Measurements from ENCODE around the gene ATP5F1B. TPM values are rescaled to one million over a fixed set of nuclear protein-coding genes. Genes with fewer than 3 reads are reported as not detected.

ATP5F1B gene
- total and polyA plus RNA-seq, 3 experiments from 2014 or later, result 828 to 960 (median 925) TPM

DNA sequence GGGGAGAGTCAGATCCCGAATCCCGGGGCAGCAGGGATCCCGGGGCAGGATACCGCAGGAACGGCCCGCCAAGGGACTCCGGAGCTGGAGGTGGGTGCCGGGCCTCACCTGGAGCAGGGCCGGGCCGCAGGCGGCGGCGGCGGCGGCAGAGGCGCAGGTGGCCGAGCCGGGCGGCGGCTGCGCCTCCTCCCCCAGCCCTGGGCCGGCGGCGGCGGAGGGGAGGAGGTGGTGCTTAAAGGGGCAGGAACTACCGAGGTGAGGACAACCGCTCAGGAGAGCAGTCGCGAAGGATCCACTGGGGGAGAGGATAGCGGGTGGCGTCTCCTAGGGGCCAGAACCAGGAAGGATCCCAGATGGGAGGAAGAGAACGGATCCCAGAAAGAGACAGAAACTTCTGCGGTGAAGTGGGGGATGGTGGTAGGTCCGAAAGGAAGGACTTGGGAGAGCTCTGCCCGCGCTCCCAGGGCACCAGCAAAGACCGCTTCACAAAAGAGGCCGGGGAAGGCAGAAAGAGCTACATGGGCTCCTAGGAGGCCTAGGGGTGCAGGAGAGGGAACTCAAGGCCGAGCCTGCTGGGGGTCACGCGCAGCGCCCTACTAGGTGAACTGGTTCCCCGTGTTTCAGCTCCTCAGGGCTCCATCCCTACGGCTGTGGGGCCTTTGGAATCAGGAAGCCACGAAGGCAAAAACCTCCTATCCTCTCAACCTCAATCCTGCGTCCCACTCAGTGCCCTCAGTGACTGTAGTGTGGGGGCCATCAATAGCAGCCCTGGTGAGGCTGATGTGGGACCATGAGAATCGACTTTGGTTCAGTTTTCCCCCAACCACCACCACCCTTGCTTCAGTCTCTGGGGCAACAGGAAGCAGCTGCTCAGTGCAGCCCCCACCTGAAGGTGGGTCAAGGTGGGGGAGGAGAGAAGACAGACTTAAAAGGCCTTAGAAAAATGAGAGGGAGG, 10.7 kb downstream of the ATP5F1B start:
- no peaks in the 10 kb centered on the region for H3K9me3 Mint-ChIP-seq
- peaks cover 70 to 78% (median 77%) of the 10 kb centered on the region in 3 donors for H3K4me1 Mint-ChIP-seq
- H3K9me3 ChIP-seq (ENCODE audit: low read length), result no peaks in the 10 kb centered on the region
- H3K4me3 Mint-ChIP-seq, result peak overlapping the region; percentile 91 to 99 (median 94)
- peaks cover 66% of the 10 kb centered on the region for H3K4me1 ChIP-seq (ENCODE audit: insufficient read depth, low read length)
- POLR2A ChIA-PET, result interaction anchor here (0.8 to 3.8 kb wide), 10 partner anchors 9 to 114 kb away, joined by 3 to 54 read pairs (median 5); partner anchors contain the start of genes ATP5F1B, NACA, PTGES3 and RBMS2
- CTCF ChIA-PET, result interaction anchor here (0.5 to 5.7 kb wide), 14 partner anchors 8 to 134 kb away, joined by 3 to 50 read pairs (median 4); partner anchors contain the start of genes ATP5F1B, NACA and PTGES3
- DNase-seq, result peak; percentile 59 to 79 (median 63)
- peaks cover 23% of the 10 kb centered on the region for H3K36me3 ChIP-seq (ENCODE audit: insufficient read depth, low read length)
- H3K27me3 ChIP-seq (ENCODE audit: insufficient read depth, low read length, poor library complexity, severe bottlenecking), result no peaks in the 10 kb centered on the region
- peak overlapping the region; percentile 94 to 100 (median 98) for H3K27ac Mint-ChIP-seq
- H3K36me3 Mint-ChIP-seq, result peaks cover 3 to 51% (median 18%) of the 10 kb centered on the region in 3 donors
- H3K27me3 Mint-ChIP-seq, result no peaks in the 10 kb centered on the region
- H3K27ac ChIP-seq (ENCODE audit: low read depth, low read length), result peak overlapping the region; percentile 89
- peak overlapping the region; percentile 91 for H3K4me3 ChIP-seq (ENCODE audit: low read length)

GRCh38 chr12:56634242-56634836, 11.4 kb downstream of the ATP5F1B start:
- Histone ChIP-seq H3K27me3 (ENCODE audit: insufficient read depth, low read length, poor library complexity, severe bottlenecking) (no peaks in the 10 kb centered on the region), H3K4me1 (ENCODE audit: insufficient read depth, low read length) (peaks cover 66% of the 10 kb centered on the region), H3K9me3 (ENCODE audit: low read length) (no peaks in the 10 kb centered on the region), H3K4me3 (ENCODE audit: low read length) (peak overlapping the region; percentile 91), H3K36me3 (ENCODE audit: insufficient read depth, low read length) (peaks cover 16% of the 10 kb centered on the region), H3K27ac (ENCODE audit: low read depth, low read length) (peak overlapping the region; percentile 53)
- Mint-ChIP-seq H3K36me3 (peaks cover 0 to 47% (median 14%) of the 10 kb centered on the region in 3 donors), H3K9me3 (no peaks in the 10 kb centered on the region), H3K27ac (peak overlapping the region; percentile 83 to 97 (median 94)), H3K4me3 (peak overlapping the region; percentile 91 to 99 (median 94)), H3K27me3 (peaks cover 0 to under 1% of the 10 kb centered on the region in 2 donors), H3K4me1 (peaks cover 67 to 74% (median 73%) of the 10 kb centered on the region in 3 donors)
- DNase-seq, result peak in 4 of 5 donors; percentile 11 to 53 (median 28)
- ChIA-PET CTCF (interaction anchor here (0.8 to 2.7 kb wide), 3 partner anchors 32 to 52 kb away, joined by 3 to 43 read pairs (median 3); partner anchors contain the start of gene PTGES3), POLR2A (interaction anchor here (1.0 to 3.8 kb wide), 8 partner anchors 8 to 113 kb away, joined by 3 to 54 read pairs (median 5); partner anchors contain the start of genes ATP5F1B, NACA, PTGES3 and RBMS2)

DNA sequence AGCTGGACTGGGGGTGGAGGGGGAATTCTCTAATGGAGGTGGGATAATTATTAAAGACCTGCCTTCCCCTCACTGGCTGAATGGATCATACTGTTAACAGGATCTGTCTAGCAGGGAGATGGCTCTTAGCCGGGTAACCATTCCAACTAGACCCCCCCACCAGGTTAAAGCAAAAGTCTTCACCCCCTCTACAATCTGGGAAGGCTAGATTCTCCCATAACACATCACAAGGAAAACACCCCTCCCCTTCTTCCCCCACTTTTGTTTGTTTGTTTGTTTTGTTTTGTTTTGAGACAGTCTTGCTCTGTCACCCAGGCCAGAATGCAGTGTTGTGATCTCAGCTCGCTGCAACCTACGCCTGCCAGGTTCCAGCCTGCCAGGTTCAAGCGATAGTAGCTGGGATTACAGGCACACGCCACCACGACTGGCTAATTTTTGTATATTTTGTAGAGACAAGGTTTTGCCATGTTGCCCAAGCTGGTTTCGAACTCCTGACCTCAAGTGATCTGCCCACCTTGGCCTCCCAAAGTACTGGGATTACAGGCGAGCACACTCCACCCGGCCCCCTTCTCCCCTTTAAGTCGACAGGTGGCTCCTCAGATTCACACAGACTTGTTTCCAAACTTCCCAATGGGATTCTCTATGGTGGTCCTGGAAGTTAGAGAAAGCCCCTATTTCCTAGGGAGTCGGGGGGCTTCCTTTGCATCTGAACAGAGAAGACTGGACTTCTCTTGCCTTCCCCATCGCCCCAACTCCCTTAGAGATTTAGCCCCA, 12.1 kb downstream of the ATP5F1B start:
- Histone ChIP-seq H3K36me3 (ENCODE audit: insufficient read depth, low read length) (peaks cover 11% of the 10 kb centered on the region), H3K27ac (ENCODE audit: low read depth, low read length) (peak overlapping the region; percentile 53), H3K4me1 (ENCODE audit: insufficient read depth, low read length) (peaks cover 66% of the 10 kb centered on the region), H3K27me3 (ENCODE audit: insufficient read depth, low read length, poor library complexity, severe bottlenecking) (no peaks in the 10 kb centered on the region), H3K9me3 (ENCODE audit: low read length) (no peaks in the 10 kb centered on the region), H3K4me3 (ENCODE audit: low read length) (peak overlapping the region; percentile 91)
- Mint-ChIP-seq H3K27me3 (peaks cover 0 to 2% of the 10 kb centered on the region in 2 donors), H3K4me3 (peak overlapping the region; percentile 91 to 99 (median 94)), H3K9me3 (no peaks in the 10 kb centered on the region), H3K27ac (peak overlapping the region; percentile 83 to 97 (median 94)), H3K36me3 (peaks cover 0 to 47% (median 9%) of the 10 kb centered on the region in 3 donors), H3K4me1 (peaks cover 70 to 79% (median 71%) of the 10 kb centered on the region in 3 donors)
- ChIA-PET POLR2A (interaction anchor here (0.6 to 3.8 kb wide), 4 partner anchors 50 to 112 kb away, joined by 3 to 48 read pairs (median 5); partner anchors contain the start of genes NACA, PTGES3 and RBMS2), CTCF (interaction anchor here (0.8 to 1.0 kb wide), 3 partner anchors 32 to 515 kb away, joined by 3 read pairs; no protein-coding TSS in a partner anchor)
- no peak for DNase-seq

DNA sequence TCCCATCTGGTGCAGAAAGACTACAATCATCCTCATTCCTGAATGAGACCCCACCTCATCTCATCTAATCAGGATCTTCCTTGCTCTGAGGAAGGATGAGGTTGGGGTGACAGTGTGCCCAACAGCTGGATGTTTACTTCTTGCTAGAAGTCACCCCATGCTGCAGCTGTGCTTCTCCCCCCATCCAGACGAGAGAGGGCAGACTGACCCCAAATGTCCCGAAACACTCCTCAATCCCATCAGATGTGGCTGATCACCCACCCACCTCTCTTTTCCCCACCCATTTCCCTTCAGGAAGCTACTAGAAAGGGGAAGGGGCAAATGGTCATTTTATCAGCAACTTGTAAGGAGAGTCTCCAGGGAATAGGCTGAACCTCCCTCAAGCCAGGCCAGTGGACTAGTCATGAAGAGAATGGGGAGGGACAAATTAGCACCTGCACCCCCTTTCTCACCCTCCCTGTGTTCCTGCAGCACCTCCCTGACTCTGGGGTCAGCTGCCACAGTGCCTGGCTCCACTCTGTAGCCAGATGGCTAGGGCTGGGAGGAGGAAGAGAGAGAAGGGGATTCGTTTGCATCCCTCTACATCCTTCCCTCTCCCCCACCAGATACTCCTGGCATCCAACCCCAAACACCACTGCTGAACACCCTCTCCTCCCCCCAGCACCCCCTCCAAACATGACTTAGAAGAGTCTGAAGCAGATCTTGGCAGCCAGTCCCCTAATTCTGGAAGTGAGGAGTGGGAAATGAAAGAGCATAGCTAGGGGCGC, 12.9 kb downstream of the ATP5F1B start:
- H3K9me3 Mint-ChIP-seq, result no peaks in the 10 kb centered on the region

GRCh38 chr12:56631790-56632700, 13.7 kb downstream of the ATP5F1B start:
- Histone ChIP-seq H3K36me3 (ENCODE audit: insufficient read depth, low read length) (no peaks in the 10 kb centered on the region), H3K9me3 (ENCODE audit: low read length) (no peaks in the 10 kb centered on the region), H3K4me3 (ENCODE audit: low read length) (no peak overlapping the region), H3K27ac (ENCODE audit: low read depth, low read length) (peak overlapping the region; percentile 17), H3K4me1 (ENCODE audit: insufficient read depth, low read length) (peaks cover 72% of the 10 kb centered on the region), H3K27me3 (ENCODE audit: insufficient read depth, low read length, poor library complexity, severe bottlenecking) (no peaks in the 10 kb centered on the region)
- H3K27ac Mint-ChIP-seq, result peak overlapping the region; percentile 32 to 97 (median 90)
- POLR2A ChIA-PET, result interaction anchor here (4.2 kb wide), 1 partner anchor 56 kb away, joined by 37 read pairs; the partner anchor contains the start of gene PTGES3
- no peaks in the 10 kb centered on the region for H3K9me3 Mint-ChIP-seq
- H3K27me3 Mint-ChIP-seq, result peaks cover 0 to 2% of the 10 kb centered on the region in 2 donors
- H3K4me1 Mint-ChIP-seq, result peaks cover 73 to 78% (median 75%) of the 10 kb centered on the region in 3 donors
- H3K4me3 Mint-ChIP-seq, result peak overlapping the region; percentile 85 to 99 (median 93)
- CTCF ChIA-PET, result no interaction called here
- peaks cover 0 to 37% (median 4%) of the 10 kb centered on the region in 3 donors for H3K36me3 Mint-ChIP-seq
- peak; percentile 39 to 74 (median 51) for DNase-seq

More for the DNA sequence above, 12.9 kb downstream of the ATP5F1B start:
- Histone ChIP-seq H3K27me3 (ENCODE audit: insufficient read depth, low read length, poor library complexity, severe bottlenecking) (no peaks in the 10 kb centered on the region), H3K27ac (ENCODE audit: low read depth, low read length) (no peak overlapping the region), H3K4me3 (ENCODE audit: low read length) (no peak overlapping the region), H3K9me3 (ENCODE audit: low read length) (no peaks in the 10 kb centered on the region), H3K36me3 (ENCODE audit: insufficient read depth, low read length) (peaks cover 4% of the 10 kb centered on the region), H3K4me1 (ENCODE audit: insufficient read depth, low read length) (peaks cover 73% of the 10 kb centered on the region)
- ChIA-PET CTCF (interaction anchor here (0.8 kb wide), 1 partner anchor 514 kb away, joined by 3 read pairs; no protein-coding TSS in a partner anchor), POLR2A (interaction anchor here (0.6 kb wide), 1 partner anchor 51 kb away, joined by 3 read pairs; no protein-coding TSS in a partner anchor)
- Mint-ChIP-seq H3K4me1 (peaks cover 76 to 83% (median 78%) of the 10 kb centered on the region in 3 donors), H3K27ac (peak overlapping the region; percentile 76 to 97 (median 93)), H3K36me3 (peaks cover 0 to 43% (median 6%) of the 10 kb centered on the region in 3 donors), H3K27me3 (peaks cover 0 to 2% of the 10 kb centered on the region in 2 donors), H3K4me3 (peak overlapping the region; percentile 91 to 99 (median 94))
- no peak for DNase-seq

GRCh38 chr12:56630180-56630632, 15.6 kb downstream of the ATP5F1B start, which contains the start of gene BAZ2A:
BAZ2A (minus strand) TSS chr12:56630326; CDS start chr12:56617530, 12,796 bp downstream.
- Mint-ChIP-seq H3K4me3 (peak within 1 kb of the TSS; percentile 82 to 94 (median 91)), H3K9me3 (no peaks in the 10 kb centered on the region), H3K27ac (peak within 1 kb of the TSS; percentile 92 to 98 (median 95)), H3K27me3 (peaks cover 0 to 2% of the 10 kb centered on the region in 2 donors), H3K36me3 (peaks cover 3 to 45% (median 5%) of the 10 kb centered on the region in 3 donors), H3K4me1 (peaks cover 72 to 76% (median 75%) of the 10 kb centered on the region in 3 donors)
- no peaks in the 10 kb centered on the region for H3K27me3 ChIP-seq (ENCODE audit: insufficient read depth, low read length, poor library complexity, severe bottlenecking)
- no peaks in the 10 kb centered on the region for H3K9me3 ChIP-seq (ENCODE audit: low read length)
- ChIA-PET CTCF (interaction anchor here (0.8 to 6.5 kb wide), 6 partner anchors 7 to 116 kb away, joined by 3 to 50 read pairs (median 8); partner anchors contain the start of gene ATP5F1B), POLR2A (interaction anchor here (0.6 to 4.2 kb wide), 6 partner anchors 15 to 408 kb away, joined by 4 to 37 read pairs (median 16); partner anchors contain the start of genes ATP5F1B, NACA and PTGES3)
- peaks cover 67% of the 10 kb centered on the region for H3K4me1 ChIP-seq (ENCODE audit: insufficient read depth, low read length)
- peaks cover 5% of the 10 kb centered on the region for H3K36me3 ChIP-seq (ENCODE audit: insufficient read depth, low read length)
- peak; percentile 71 to 86 (median 80) for DNase-seq
- peak within 1 kb of the TSS; percentile 89 for H3K4me3 ChIP-seq (ENCODE audit: low read length)
- H3K27ac ChIP-seq (ENCODE audit: low read depth, low read length), result peak within 1 kb of the TSS; percentile 80

All from CD8-positive, alpha-beta memory T cell (primary cell).